Measurements from ENCODE around the gene DYNLL1. TPM values are rescaled to one million over a fixed set of nuclear protein-coding genes. Genes with fewer than 3 reads are reported as not detected.

Gene DYNLL1
- total and polyA plus RNA-seq, 2 of the 13 experiments (the other 11 are each of a cell fraction or from before 2014, with no cell fraction given): 271 to 294 TPM

DNA sequence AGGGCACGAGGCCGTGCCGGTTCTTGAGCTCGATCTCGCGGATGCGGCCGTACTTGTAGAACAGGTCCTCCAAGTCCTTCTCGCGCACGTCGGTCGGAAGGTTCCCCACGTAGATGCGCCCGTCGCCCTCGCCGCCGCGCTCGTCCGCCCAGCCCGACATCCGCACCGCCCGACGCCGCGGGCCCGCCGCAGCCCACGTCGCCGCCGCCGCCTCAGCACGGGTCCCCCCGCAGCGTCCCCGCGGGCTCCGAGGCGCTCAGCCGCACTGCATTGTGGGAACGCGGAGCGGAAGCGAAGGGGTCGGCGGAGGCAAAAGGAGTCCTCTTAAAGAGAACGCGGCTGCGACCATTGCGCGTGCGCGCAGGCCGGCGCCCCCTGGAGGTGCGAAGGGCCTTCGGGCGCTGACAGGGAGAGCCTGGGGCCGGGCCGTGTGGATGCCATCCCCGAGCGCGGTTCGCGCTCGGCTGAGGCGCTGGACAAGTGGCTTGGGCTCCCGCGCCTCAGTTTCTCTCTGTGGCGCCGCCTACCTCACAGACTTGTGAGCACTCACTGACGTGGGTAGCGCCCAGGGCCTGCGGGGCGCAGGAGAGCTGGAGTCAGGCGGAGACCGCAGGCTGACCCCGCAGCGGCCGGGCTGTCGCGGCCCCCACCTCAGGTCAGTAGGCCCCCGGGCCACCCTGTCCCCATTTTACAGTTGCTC lies 26.3 kb upstream of the DYNLL1 start, which contains the start of gene SRSF9 (continued):
- TF ChIP-seq LCORL (IDR thresholded peaks at IDR 0.05) (no peak), LCORL (CRISPR knock-in tag; IDR thresholded peaks at IDR 0.05) (peak; percentile 80), ZNF615 (CRISPR knock-in tag; IDR thresholded peaks at IDR 0.05; ENCODE audit: borderline replicate concordance) (no peak), HOXA5 (CRISPR knock-in tag; IDR thresholded peaks at IDR 0.05) (no peak), ZNF720 (CRISPR knock-in tag; IDR thresholded peaks at IDR 0.05) (no peak), ZNF143 (CRISPR knock-in tag; IDR thresholded peaks at IDR 0.05) (peak; percentile 89), ZNF253 (CRISPR knock-in tag; IDR thresholded peaks at IDR 0.05; ENCODE audit: borderline replicate concordance) (no peak), ZFP37 (CRISPR knock-in tag; IDR thresholded peaks at IDR 0.05; ENCODE audit: borderline replicate concordance) (no peak), ZNF790 (CRISPR knock-in tag; IDR thresholded peaks at IDR 0.05; ENCODE audit: borderline replicate concordance) (no peak; the same call in 1 of the 2 replicates), HNRNPK (IDR thresholded peaks at IDR 0.05; ENCODE audit: low read depth, low read length, poor library complexity, severe bottlenecking) (peak; percentile 8), IRF2 (CRISPR knock-in tag; IDR thresholded peaks at IDR 0.05) (peak; percentile 68; the same call in 1 of the 2 replicates), RBFOX2 (IDR thresholded peaks at IDR 0.05; ENCODE audit: low read depth, low read length) (peak; percentile 91)
- TF ChIP-seq, protein P1, sequence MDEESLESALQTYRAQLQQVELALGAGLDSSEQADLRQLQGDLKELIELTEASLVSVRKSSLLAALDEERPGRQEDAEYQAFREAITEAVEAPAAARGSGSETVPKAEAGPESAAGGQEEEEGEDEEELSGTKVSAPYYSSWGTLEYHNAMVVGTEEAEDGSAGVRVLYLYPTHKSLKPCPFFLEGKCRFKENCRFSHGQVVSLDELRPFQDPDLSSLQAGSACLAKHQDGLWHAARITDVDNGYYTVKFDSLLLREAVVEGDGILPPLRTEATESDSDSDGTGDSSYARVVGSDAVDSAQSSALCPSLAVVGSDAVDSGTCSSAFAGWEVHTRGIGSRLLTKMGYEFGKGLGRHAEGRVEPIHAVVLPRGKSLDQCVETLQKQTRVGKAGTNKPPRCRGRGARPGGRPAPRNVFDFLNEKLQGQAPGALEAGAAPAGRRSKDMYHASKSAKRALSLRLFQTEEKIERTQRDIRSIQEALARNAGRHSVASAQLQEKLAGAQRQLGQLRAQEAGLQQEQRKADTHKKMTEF (CRISPR knock-in tag; IDR thresholded peaks at IDR 0.05): peak; percentile 79
- TF ChIP-seq, protein P2, sequence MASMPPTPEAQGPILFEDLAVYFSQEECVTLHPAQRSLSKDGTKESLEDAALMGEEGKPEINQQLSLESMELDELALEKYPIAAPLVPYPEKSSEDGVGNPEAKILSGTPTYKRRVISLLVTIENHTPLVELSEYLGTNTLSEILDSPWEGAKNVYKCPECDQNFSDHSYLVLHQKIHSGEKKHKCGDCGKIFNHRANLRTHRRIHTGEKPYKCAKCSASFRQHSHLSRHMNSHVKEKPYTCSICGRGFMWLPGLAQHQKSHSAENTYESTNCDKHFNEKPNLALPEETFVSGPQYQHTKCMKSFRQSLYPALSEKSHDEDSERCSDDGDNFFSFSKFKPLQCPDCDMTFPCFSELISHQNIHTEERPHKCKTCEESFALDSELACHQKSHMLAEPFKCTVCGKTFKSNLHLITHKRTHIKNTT (CRISPR knock-in tag; IDR thresholded peaks at IDR 0.05): no peak
- TF ChIP-seq, protein P3, sequence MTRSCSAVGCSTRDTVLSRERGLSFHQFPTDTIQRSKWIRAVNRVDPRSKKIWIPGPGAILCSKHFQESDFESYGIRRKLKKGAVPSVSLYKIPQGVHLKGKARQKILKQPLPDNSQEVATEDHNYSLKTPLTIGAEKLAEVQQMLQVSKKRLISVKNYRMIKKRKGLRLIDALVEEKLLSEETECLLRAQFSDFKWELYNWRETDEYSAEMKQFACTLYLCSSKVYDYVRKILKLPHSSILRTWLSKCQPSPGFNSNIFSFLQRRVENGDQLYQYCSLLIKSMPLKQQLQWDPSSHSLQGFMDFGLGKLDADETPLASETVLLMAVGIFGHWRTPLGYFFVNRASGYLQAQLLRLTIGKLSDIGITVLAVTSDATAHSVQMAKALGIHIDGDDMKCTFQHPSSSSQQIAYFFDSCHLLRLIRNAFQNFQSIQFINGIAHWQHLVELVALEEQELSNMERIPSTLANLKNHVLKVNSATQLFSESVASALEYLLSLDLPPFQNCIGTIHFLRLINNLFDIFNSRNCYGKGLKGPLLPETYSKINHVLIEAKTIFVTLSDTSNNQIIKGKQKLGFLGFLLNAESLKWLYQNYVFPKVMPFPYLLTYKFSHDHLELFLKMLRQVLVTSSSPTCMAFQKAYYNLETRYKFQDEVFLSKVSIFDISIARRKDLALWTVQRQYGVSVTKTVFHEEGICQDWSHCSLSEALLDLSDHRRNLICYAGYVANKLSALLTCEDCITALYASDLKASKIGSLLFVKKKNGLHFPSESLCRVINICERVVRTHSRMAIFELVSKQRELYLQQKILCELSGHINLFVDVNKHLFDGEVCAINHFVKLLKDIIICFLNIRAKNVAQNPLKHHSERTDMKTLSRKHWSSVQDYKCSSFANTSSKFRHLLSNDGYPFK (CRISPR knock-in tag; IDR thresholded peaks at IDR 0.05; ENCODE audit: borderline replicate concordance): peak; percentile 73; the same call in 1 of the 2 replicates
- TF ChIP-seq, protein P4, sequence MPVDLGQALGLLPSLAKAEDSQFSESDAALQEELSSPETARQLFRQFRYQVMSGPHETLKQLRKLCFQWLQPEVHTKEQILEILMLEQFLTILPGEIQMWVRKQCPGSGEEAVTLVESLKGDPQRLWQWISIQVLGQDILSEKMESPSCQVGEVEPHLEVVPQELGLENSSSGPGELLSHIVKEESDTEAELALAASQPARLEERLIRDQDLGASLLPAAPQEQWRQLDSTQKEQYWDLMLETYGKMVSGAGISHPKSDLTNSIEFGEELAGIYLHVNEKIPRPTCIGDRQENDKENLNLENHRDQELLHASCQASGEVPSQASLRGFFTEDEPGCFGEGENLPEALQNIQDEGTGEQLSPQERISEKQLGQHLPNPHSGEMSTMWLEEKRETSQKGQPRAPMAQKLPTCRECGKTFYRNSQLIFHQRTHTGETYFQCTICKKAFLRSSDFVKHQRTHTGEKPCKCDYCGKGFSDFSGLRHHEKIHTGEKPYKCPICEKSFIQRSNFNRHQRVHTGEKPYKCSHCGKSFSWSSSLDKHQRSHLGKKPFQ (CRISPR knock-in tag; IDR thresholded peaks at IDR 0.05; ENCODE audit: insufficient replicate concordance): peak; percentile 46
- TF ChIP-seq, protein P5, sequence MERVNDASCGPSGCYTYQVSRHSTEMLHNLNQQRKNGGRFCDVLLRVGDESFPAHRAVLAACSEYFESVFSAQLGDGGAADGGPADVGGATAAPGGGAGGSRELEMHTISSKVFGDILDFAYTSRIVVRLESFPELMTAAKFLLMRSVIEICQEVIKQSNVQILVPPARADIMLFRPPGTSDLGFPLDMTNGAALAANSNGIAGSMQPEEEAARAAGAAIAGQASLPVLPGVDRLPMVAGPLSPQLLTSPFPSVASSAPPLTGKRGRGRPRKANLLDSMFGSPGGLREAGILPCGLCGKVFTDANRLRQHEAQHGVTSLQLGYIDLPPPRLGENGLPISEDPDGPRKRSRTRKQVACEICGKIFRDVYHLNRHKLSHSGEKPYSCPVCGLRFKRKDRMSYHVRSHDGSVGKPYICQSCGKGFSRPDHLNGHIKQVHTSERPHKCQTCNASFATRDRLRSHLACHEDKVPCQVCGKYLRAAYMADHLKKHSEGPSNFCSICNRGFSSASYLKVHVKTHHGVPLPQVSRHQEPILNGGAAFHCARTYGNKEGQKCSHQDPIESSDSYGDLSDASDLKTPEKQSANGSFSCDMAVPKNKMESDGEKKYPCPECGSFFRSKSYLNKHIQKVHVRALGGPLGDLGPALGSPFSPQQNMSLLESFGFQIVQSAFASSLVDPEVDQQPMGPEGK (CRISPR knock-in tag; IDR thresholded peaks at IDR 0.05): peak; percentile 85
